Muscle of back (tissue), 13 donors: ENCODE results near the gene LGMN. TPM values are rescaled to one million over a fixed set of nuclear protein-coding genes. Genes with fewer than 3 reads are reported as not detected.
A peak's percentile ranks its signal among the peaks of the same experiment; 100 is the strongest.
"Not testable (repeated sequence)": the region's sequence is repeated elsewhere in the genome, so short reads cannot be mapped to it uniquely, and the experiment has no call there.

ENCODE experiments used
- DNase-seq, 3 donors: peaks; one replicate each; pipeline versions ENCODE4 v3.0.0 to v3.0.0-alpha.2; 2013
- long read RNA-seq, 9 donors: transcript quantifications; one replicate each; lab custom pipeline, GENCODE V29; 2026
- polyA plus RNA-seq, 10 donors: library from polyadenylated mRNA; unstranded; fragments of 120-200 nt; gene quantifications; one replicate each; pipeline ENCODE4 v1.2.1, GENCODE V29; 2013; ENCODE audit not compliant: insufficient read length in 10 of 10

The LGMN gene
- 10 to 100 TPM; 62.8 to 98.6 (median 80.2) TPM for polyA plus RNA-seq
- long read RNA-seq, donor 1, transcript LGMN-201 (14 exons, 2,055 nt) = major isoform, 12 of 14 reads
- long read RNA-seq, donor 1, partial matches to known transcripts = 0 of 14 reads
- long read RNA-seq, donor 1, other reads (novel, unspliced or antisense) = 0 of 14 reads
- long read RNA-seq, donor 2, transcript LGMN-201 (14 exons, 2,055 nt) = major isoform, 18 of 19 reads
- long read RNA-seq, donor 2, partial matches to known transcripts = 0 of 19 reads
- long read RNA-seq, donor 2, other reads (novel, unspliced or antisense) = 0 of 19 reads
- long read RNA-seq, donor 3 = 0 reads
- long read RNA-seq, donor 4, transcript LGMN-201 (14 exons, 2,055 nt) = major isoform, 9 of 10 reads
- long read RNA-seq, donor 4, partial matches to known transcripts = 0 of 10 reads
- long read RNA-seq, donor 4, other reads (novel, unspliced or antisense) = 0 of 10 reads
- long read RNA-seq, donor 5, transcript LGMN-201 (14 exons, 2,055 nt) = major isoform, 17 of 18 reads
- long read RNA-seq, donor 5, partial matches to known transcripts = 0 of 18 reads
- long read RNA-seq, donor 5, other reads (novel, unspliced or antisense) = 0 of 18 reads
- long read RNA-seq, donor 6, transcript LGMN-201 (14 exons, 2,055 nt) = major isoform, 14 of 15 reads
- long read RNA-seq, donor 6, partial matches to known transcripts = 0 of 15 reads
- long read RNA-seq, donor 6, other reads (novel, unspliced or antisense) = 0 of 15 reads
- long read RNA-seq, donor 7, transcript LGMN-201 (14 exons, 2,055 nt) = major isoform, 10 of 11 reads
- long read RNA-seq, donor 7, partial matches to known transcripts = 0 of 11 reads
- long read RNA-seq, donor 7, other reads (novel, unspliced or antisense) = 0 of 11 reads
- long read RNA-seq, donor 8, transcript LGMN-201 (14 exons, 2,055 nt) = major isoform, 5 of 6 reads
- long read RNA-seq, donor 8, partial matches to known transcripts = 0 of 6 reads
- long read RNA-seq, donor 8, other reads (novel, unspliced or antisense) = 0 of 6 reads
- long read RNA-seq, donor 9, partial matches to known transcripts = 0 of 3 reads
- long read RNA-seq, donor 9, other reads (novel, unspliced or antisense) = 0 of 3 reads

DNA sequence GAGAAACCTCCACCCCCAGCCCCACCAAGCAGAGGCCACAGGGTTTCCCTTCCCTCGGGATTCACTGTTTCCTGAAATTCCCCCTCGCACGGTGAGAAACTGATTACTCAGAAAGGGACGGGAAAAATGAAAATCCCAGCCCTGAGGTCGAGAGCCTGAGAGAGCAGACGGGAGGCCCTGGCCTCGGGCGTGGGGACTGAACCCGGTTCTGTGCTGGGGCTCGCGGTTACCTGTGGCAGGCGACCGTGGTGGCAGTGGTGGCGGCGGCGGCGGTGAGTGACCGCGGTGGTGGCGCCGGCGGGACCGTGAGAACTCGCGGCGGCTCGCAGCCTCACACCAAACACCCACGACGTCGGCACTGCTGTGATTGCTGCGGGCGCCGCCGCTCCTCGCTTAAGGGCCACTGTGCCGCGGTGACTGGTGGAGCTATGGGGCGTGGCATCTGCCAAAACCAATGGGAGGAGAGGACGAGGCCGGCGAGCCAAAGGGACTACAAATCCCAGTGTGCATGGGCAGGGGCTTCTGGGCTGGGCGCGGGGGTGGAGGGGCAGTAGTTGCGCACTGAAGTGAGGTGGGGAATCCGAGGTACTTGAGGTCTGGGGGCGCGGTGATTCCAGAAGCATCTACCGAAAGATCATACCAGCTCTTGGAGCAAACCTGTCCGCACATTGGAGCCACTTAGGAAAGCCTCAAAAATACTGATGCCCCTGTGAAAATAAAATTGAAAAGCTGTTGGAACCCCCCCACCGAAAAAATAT, at the start of gene LGMN:
Gene LGMN (minus strand): TSS at position 369 of the 758 bp plus-strand sequence. CDS start 15,841 bp downstream, outside the sequence.
- DNase-seq = peak; percentile 91 to 96 (median 92)

DNA sequence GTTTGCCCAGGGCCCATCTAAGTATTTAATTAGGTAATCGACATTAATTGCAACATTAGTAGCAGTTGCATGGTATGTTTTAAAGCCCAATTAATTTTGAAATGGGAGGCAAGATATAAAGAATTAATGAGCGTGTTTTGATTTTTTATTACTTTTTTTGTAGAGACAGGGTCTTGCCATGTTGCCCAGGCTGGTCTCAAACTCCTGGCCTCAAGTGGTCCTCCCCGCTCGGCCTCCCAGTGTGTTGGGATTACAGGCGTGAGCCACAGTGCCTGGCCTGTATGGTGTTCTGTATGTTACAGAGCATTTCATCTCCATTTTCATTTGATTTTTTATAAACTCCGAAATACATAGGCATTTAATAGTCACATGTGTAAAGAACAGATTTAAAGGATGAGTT, 46.5 kb upstream of the LGMN start:
- DNase-seq = no peak

DNA sequence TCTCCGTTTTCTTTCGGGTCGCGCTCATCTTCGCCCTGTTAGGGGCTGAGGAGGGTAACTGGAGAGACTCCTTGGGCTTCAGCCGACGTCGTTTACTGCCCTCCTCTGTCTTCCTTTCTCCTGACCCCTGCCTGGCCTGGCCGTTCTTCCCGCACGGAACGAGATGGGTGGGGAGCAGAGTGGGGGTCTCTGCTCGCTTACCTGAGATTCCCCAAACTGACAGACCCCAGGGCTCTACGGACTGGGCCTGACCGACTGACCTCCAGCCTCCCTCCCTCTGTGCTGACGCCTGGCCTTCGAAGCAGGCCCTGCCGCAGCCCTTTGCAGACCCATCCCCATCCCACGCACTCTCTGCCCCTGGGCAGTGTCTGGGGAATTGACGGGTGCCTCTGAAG, 46.1 kb upstream of the LGMN start:
- no peak for DNase-seq

DNA sequence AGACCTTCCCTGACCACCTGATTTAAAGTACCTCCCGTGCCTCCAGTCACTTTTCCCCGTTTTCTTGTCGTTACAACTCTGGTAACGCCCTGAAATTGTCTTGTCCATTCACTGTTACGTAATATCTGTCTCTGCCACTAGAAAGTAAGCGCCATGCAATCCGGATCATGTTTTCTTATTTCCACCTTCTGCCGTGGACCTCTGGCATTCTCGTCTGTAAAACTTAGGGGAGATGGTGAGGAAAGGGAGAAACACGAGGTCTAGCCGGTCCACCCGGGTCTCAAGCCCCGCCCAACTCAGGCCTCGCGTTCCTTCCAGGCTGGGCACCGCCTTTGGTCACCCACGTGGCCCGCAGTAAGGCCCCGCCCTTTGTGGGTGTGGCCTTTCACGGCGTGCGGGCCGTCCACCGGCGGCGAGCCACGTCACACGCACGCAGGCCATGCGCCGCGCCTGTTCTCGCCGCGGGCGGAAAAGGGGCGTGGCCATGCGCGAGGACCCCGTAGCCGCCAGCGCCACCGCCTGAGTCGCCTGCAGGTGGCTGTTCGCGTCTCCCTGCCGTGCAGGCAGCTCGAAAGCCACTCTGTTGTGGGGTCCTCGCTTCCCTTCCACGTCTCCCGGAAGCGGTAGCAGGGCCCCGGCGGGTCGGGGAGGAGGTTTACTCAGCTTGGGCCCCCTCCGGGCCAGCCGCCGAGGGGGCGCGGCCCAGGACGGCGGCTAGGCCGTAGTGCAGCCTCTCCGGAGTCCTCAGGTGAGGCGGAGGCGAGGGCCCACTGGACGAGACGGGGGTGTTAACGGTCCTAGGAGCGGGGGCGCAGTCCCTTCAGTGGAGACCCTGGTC, 45.5 kb upstream of the LGMN start, which contains the start of gene GOLGA5:
Gene GOLGA5 (plus strand): TSS at position 597 of the 838 bp plus-strand sequence. CDS start 3,133 bp downstream, outside the sequence.
- peak; percentile 97 to 99 (median 99) for DNase-seq

- no peak for DNase-seq
These were observed 44.5 kb upstream of the LGMN start for GRCh38 chr14:92792885-92793284.

GRCh38 chr14:92789457-92790089, 41.1 kb upstream of the LGMN start:
- DNase-seq = no peak

DNA sequence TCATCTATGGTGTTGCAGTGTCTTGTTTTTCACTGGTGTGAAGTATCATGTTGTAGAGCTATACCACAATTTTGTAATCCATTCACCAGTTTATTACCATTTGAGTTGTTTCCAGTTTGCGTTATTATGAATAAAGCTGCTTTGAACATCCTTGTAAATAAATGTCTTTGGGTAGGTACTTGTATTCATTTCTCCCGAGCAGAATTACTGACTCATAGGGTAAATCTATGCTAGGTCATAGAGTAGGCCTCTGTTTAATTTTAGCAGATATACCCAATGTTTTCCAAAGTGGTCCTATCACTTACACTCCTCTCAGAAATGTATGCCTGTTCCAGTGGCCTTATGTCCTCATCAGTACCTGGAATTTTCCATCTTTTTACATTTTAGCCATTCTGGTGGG, 39.1 kb upstream of the LGMN start:
- no peak for DNase-seq

GRCh38 chr14:92786427-92786756, 38.0 kb upstream of the LGMN start:
- DNase-seq = no peak

DNA sequence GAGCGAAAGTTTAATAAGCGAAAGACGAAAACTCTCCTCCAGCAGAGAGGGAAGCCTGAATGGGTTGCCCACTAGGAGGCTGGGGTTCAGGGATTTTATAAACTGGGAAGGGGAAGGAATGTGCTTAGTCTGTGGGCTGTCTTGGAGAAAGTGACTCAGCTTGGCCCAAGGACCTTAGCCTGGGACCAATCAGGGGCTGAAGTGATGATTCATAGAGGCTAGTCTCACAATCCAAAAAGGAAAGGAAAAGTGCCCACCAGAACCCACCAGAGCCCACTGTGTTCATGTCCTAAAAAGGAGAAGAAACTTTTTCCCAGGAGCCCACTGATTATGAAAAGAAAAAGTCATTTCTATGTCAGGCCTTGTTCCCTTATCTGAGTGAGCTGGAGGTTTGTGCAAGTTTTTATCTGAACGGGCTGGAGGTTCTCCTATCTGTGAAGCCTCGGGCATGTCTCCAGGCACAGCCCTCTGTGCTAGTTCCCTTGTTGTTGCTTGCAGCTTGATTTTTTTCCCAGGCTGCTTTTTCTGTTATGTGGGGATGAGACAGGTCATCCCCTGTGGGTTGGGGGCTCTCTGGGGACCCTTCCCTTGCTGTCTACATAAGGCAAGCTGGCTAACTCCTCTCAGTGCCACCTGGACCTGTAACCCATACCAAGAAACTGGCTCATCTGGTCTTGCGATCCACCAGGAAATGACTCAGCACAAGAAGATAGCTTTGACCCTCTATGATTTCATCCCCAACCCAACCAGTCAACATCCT, 37.4 kb upstream of the LGMN start:
- peak in 1 of 3 donors; percentile 43 for DNase-seq

DNA sequence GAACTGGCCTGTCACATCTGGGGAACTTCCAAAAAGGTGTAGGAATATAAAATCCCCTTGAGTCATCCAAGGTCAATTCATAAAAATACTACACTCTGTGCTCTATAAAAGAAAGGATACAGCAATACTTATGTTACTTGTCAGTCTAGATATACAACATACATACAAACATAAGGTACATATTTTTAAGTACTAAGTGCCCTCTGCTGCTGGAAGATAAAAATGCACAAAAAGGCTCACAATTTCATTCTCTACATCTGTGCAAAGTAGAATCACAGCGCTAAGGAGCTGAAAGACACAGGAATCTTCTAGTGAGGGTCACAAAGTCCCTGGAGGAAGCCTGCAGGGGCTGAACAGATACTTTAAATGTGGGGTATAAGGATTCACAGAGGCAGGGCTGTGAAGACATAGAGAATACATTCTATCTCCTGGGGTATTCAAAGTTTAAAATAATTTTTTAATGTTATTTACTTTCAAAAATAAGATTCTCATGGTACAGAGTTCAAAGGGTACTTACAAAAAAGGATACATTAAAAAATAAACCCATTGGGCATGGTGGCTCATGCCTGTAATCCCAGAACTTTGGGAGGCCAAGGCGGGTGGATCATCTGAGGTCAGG, 35.5 kb upstream of the LGMN start:
- peak; percentile 64 to 83 (median 69) for DNase-seq

DNA sequence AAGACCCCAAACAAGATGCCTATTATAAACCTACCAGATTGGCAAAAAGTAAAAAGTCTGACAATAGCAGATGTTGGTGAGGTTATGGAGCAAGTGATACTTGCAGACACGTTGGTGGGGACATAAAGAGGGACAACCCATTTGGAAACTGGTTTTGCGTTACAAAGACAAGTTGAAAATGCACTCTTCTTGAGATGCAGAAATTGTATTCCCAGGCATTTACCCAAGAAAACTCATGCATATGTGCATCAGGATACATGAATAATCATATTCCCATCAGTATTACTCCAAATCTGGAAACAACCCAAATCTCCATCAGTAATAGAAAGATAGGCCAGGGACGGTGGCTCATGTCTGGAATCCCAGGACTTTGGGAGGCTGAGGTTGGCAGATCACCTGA, 32.9 kb upstream of the LGMN start:
- DNase-seq = no peak

GRCh38 chr14:92780444-92781232, 32.2 kb upstream of the LGMN start:
- DNase-seq = peak in 1 of 3 donors; percentile 61

DNA sequence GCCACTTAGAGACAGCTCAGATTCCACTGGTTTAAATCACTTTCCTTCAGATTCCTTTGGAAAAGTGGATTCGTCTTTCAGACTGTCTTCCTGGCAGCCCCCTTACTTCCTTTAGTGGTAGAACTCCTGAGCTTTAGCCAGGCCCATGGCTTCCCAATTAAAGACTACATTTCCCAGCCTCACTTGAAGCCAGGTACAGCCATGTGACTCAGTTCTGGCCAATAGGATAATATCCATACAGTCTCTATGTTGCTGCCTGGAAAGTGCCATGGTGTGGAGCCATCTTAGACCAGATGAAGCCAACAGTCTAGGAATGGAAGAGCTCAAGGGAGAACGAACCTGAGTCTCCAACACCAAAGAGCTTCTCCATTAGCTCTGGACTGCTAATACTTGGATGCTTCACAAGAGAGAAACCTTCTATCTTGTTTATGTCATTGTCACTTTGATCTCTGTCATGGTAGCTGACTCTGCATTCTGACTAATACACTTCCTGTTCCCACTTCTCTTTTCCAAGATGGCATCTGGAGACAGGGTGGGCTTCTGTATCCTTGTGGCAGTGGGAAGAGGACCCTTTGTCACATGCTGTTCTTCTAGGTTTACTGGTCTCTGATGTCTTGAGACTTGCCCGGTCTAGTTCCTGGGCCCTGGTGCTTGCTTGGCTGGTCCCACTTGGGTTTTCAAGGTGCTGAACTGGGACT, 30.6 kb upstream of the LGMN start:
- not testable (repeated sequence) for DNase-seq

DNA sequence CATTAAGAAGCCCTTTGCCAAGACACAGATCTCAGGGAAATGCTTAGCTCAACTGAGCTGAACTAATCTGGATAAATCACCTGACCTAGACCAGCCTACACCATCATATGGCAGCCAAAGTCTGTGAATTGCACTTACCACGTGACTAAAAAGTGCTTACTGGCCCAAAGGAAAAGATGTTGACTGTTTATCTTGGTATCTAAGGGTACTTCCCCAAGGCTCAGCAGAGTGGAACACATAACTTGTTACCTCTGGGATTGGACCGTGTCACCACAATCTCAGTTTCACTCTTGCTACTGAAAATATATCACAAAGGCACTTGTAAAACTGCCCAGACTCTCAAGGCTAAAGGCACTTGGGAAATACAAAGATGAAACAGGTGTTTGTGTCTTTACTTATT, 26.9 kb upstream of the LGMN start:
- not testable (repeated sequence) for DNase-seq

- DNase-seq = no peak
These were observed 26.1 kb upstream of the LGMN start for GRCh38 chr14:92774572-92774971.

GRCh38 chr14:92770484-92770883, 22.1 kb upstream of the LGMN start:
- DNase-seq = no peak

- DNase-seq = no peak
These were observed 20.4 kb upstream of the LGMN start for GRCh38 chr14:92768795-92769194.
